NCI-H69 (cell line): ENCODE measurements around the gene RTN4.

Source experiments
- DNase-seq: peaks from one replicate; lab custom pipeline; 2025; lab: John Stamatoyannopoulos, UW

Gene RTN4

GRCh38 chr2:54967759-54968365 lies 82.4 kb downstream of the RTN4 start:
- DNase-seq = no peak

- no peak for DNase-seq
These were observed 83.0 kb downstream of the RTN4 start for GRCh38 chr2:54967269-54967668.

- DNase-seq = peak; percentile 8
These were observed 83.4 kb downstream of the RTN4 start for GRCh38 chr2:54966837-54967236.

- DNase-seq = peak; percentile 79
These were observed 84.0 kb downstream of the RTN4 start for GRCh38 chr2:54966165-54966832.

- DNase-seq = no peak
These were observed 84.8 kb downstream of the RTN4 start for GRCh38 chr2:54965425-54965824.

GRCh38 chr2:54964816-54965215 lies 85.4 kb downstream of the RTN4 start:
- no peak for DNase-seq

GRCh38 chr2:54964271-54964670 lies 86.0 kb downstream of the RTN4 start:
- no peak for DNase-seq

- DNase-seq = no peak
These were observed 86.8 kb downstream of the RTN4 start for GRCh38 chr2:54963476-54963875.

- no peak for DNase-seq
These were observed 87.3 kb downstream of the RTN4 start for GRCh38 chr2:54962935-54963440.

GRCh38 chr2:54962511-54962910 lies 87.7 kb downstream of the RTN4 start:
- no peak for DNase-seq

- no peak for DNase-seq
These were observed 90.1 kb downstream of the RTN4 start for GRCh38 chr2:54960164-54960563.

GRCh38 chr2:54958717-54959371 lies 91.4 kb downstream of the RTN4 start:
- no peak for DNase-seq

GRCh38 chr2:54957321-54957999 lies 92.8 kb downstream of the RTN4 start:
- peak; percentile 40 for DNase-seq

- no peak for DNase-seq
These were observed 94.1 kb downstream of the RTN4 start for GRCh38 chr2:54956111-54956627.

GRCh38 chr2:54955358-54956110 lies 94.7 kb downstream of the RTN4 start:
- DNase-seq = no peak

- no peak for DNase-seq
These were observed 95.4 kb downstream of the RTN4 start for GRCh38 chr2:54954705-54955357.

- DNase-seq = no peak
These were observed 96.1 kb downstream of the RTN4 start for GRCh38 chr2:54954158-54954557.

- no peak for DNase-seq
These were observed 97.2 kb downstream of the RTN4 start for GRCh38 chr2:54952978-54953456.

GRCh38 chr2:54952425-54952824 lies 97.8 kb downstream of the RTN4 start:
- DNase-seq = no peak

- no peak for DNase-seq
These were observed 99.4 kb downstream of the RTN4 start for GRCh38 chr2:54950811-54951210.

- DNase-seq = no peak
These were observed 100.8 kb downstream of the RTN4 start for GRCh38 chr2:54949431-54949830.
